Gastrocnemius medialis (tissue), 4 donors: ENCODE measurements around the gene NCBP2. TPM values are rescaled to one million over a fixed set of nuclear protein-coding genes. Genes with fewer than 3 reads are reported as not detected.

Source experiments
- ATAC-seq, 2 donors: fragments of 150-250 bp; one replicate each; pipeline ENCODE4 v1.9.1; 2016
- DNase-seq, 2 donors: peaks; one replicate each; pipeline ENCODE4 v3.0.0-alpha.2; 2019
- H3K27ac ChIP-seq, 4 donors: fragments of 200-600 bp; sonication (generic); 1 replicate in 1 of 4; 2 replicates in 3 of 4; pipeline ENCODE4 v1.5.1; 2016 to 2018; ENCODE audit warnings: mild to moderate bottlenecking in 2 of 4, moderate library complexity in 1 of 4
- H3K27me3 ChIP-seq, 3 donors: fragments of 200-600 bp; sonication (generic) in 2 of 3; 1 replicate in 1 of 3; 2 replicates in 2 of 3; pipeline versions ENCODE4 v1.5.1 to v1.6.0; 2016 to 2019; ENCODE audit warnings: mild to moderate bottlenecking in 1 of 3, moderate library complexity in 1 of 3
- H3K36me3 ChIP-seq, 2 donors: fragments of 200-600 bp; sonication (generic) in 1 of 2; one replicate each; pipeline ENCODE4 v1.5.1; 2017 to 2018
- H3K4me1 ChIP-seq, 2 donors: fragments of 200-600 bp; sonication (generic) in 1 of 2; one replicate each; pipeline ENCODE4 v1.5.1; 2016 to 2017; ENCODE audit warnings: mild to moderate bottlenecking in 2 of 2
- H3K4me3 ChIP-seq, 4 donors: fragments of 200-600 bp; sonication (generic) in 3 of 4; 1 replicate in 1 of 4; 2 replicates in 3 of 4; pipeline ENCODE4 v1.5.1; 2016 to 2019; ENCODE audit warnings: mild to moderate bottlenecking in 2 of 4
- H3K9me3 ChIP-seq, 3 donors: fragments of 200-600 bp; sonication (generic) in 2 of 3; 1 replicate in 1 of 3; 2 replicates in 2 of 3; pipeline ENCODE4 v1.5.1; 2016 to 2019
- POLR2A ChIP-seq, 2 donors: fragments of 450-650 bp; IDR thresholded peaks; one replicate each; pipeline ENCODE4 v1.6.1; 2017; ENCODE audit warnings: antibody characterized with exemption in 2 of 2, mild to moderate bottlenecking in 2 of 2, moderate library complexity in 2 of 2
- in situ Hi-C, 4 donors: fragments of 200-750 bp; cut with MboI; loops; one replicate each; pipeline versions ENCODE4 v1.15.0 to v1.8.0; 2017; ENCODE audit warnings: low sequenced_read_pairs in 4 of 4
- intact Hi-C: fragments of 100-400 bp; cut with DNase I; formaldehyde crosslinking; loops from one replicate; pipeline ENCODE4 v1.15.1; 2023; ENCODE audit warnings: low total_unique reads
- total RNA-seq, 4 donors: library from RNA; depleted of rRNA; stranded (reverse); fragments of >200 nt; gene quantifications; one replicate each; pipeline versions ENCODE4 v1.1.0 to v1.2.3, GENCODE V29; 2016
- TF ChIP-seq, protein P1 (sequence below), 5 experiments: fragments of 450-650 bp in 3 of 5; fragments of 200-600 bp in 2 of 5; sonication (generic) in 2 of 5; IDR thresholded peaks in 4 of 5; conservative IDR thresholded peaks in 1 of 5; 1 replicate in 4 of 5; 2 replicates in 1 of 5; pipeline ENCODE4 v1.5.1; 2016 to 2019; ENCODE audit warnings: antibody characterized with exemption in 5 of 5, mild to moderate bottlenecking in 3 of 5, moderate library complexity in 3 of 5

The NCBP2 gene
- total RNA-seq, 4 donors from 2014 or later, result 23.4 to 29.9 (median 27.5) TPM

DNA sequence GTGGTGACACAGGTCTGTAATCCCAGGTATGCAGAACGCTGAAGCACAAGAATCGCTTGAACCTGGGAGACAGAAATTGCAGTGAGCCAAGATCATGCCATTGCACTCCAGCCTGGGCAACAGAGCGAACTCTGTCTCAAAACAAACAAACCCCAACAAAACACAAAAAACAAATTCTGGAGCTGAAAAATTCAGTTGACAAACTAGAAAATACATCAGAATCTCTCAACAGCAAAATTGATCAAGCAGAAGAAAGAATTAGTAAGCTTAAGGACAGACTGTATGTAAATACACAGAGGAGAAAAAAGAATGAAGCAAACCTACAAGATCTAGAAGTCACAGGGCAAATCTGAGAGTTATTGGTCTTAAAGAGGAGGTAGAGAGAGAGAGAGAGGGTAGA, 25.3 kb downstream of the NCBP2 start:
- ATAC-seq (no peak), DNase-seq (no peak)
- H3K27me3 ChIP-seq, result no peaks in the 10 kb centered on the region
- no peak overlapping the region for H3K4me3 ChIP-seq
- no peaks in the 10 kb centered on the region for H3K4me1 ChIP-seq
- no peak overlapping the region for H3K27ac ChIP-seq
- TF ChIP-seq, protein P1, sequence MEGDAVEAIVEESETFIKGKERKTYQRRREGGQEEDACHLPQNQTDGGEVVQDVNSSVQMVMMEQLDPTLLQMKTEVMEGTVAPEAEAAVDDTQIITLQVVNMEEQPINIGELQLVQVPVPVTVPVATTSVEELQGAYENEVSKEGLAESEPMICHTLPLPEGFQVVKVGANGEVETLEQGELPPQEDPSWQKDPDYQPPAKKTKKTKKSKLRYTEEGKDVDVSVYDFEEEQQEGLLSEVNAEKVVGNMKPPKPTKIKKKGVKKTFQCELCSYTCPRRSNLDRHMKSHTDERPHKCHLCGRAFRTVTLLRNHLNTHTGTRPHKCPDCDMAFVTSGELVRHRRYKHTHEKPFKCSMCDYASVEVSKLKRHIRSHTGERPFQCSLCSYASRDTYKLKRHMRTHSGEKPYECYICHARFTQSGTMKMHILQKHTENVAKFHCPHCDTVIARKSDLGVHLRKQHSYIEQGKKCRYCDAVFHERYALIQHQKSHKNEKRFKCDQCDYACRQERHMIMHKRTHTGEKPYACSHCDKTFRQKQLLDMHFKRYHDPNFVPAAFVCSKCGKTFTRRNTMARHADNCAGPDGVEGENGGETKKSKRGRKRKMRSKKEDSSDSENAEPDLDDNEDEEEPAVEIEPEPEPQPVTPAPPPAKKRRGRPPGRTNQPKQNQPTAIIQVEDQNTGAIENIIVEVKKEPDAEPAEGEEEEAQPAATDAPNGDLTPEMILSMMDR (IDR thresholded peaks at IDR 0.05 in 4 of 5, conservative IDR thresholded peaks at IDR 0.05 in 1 of 5), result no peak
- no peak for TF ChIP-seq POLR2A (IDR thresholded peaks at IDR 0.05)
- in situ Hi-C loops (no loop called here), intact Hi-C loops (no loop called here)
- peaks cover 0 to 20% of the 10 kb centered on the region in 2 donors for H3K36me3 ChIP-seq
- no peaks in the 10 kb centered on the region for H3K9me3 ChIP-seq

DNA sequence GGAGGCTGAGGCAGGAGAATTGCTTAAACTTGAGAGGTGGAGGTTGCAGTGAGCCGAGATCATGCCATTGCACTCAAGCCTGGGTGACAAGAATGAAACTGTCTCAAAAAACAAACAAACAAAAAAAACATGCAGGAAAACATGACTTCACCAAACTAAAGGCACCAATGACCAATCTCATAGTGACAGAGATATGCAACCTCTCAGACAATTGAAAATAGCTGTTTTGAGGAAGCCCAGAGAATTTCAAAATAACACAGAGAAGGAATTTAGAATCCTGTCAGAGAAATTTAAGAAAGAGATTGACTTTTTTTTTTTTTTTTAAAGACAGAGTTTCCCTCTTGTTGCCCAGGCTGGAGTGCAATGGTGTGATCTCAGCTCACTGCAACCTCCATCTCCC, 26.1 kb downstream of the NCBP2 start:
- intact Hi-C loops, result no loop called here
- in situ Hi-C loops, result no loop called here
- TF ChIP-seq, protein P1 (IDR thresholded peaks at IDR 0.05 in 4 of 5, conservative IDR thresholded peaks at IDR 0.05 in 1 of 5), result no peak
- no peak for TF ChIP-seq POLR2A (IDR thresholded peaks at IDR 0.05)
- no peak overlapping the region for H3K27ac ChIP-seq
- H3K27me3 ChIP-seq, result no peaks in the 10 kb centered on the region
- DNase-seq (no peak), ATAC-seq (no peak)
- no peaks in the 10 kb centered on the region for H3K4me1 ChIP-seq
- H3K36me3 ChIP-seq, result peaks cover 0 to 20% of the 10 kb centered on the region in 2 donors
- no peaks in the 10 kb centered on the region for H3K9me3 ChIP-seq
- H3K4me3 ChIP-seq, result no peak overlapping the region

DNA sequence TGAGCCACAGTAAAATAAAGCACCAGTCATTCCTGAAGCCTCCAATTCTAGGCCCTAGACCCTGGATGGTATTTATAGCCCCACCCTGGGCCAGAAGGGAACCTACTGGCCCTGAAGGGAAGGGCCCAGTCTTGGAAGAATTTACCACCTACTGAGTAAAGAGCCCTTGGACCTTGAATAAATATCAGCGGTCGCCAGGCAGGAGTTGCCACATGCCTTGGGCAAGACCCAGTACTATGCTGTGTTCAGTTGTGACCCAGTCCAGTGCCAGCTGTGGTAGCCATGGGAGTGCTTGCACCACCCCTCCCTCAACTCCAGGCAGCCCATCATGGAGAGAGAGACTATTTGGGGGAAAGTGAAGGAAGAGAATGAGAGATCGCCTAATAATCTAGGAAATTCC, 27.0 kb downstream of the NCBP2 start:
- DNase-seq (no peak), ATAC-seq (no peak)
- intact Hi-C loops, result no loop called here
- in situ Hi-C loops, result no loop called here
- Histone ChIP-seq H3K4me3 (no peak overlapping the region), H3K27me3 (no peaks in the 10 kb centered on the region), H3K9me3 (no peaks in the 10 kb centered on the region), H3K27ac (no peak overlapping the region), H3K36me3 (peaks cover 0 to 20% of the 10 kb centered on the region in 2 donors), H3K4me1 (no peaks in the 10 kb centered on the region)
- TF ChIP-seq POLR2A (IDR thresholded peaks at IDR 0.05), result no peak
- TF ChIP-seq, protein P1 (IDR thresholded peaks at IDR 0.05 in 4 of 5, conservative IDR thresholded peaks at IDR 0.05 in 1 of 5), result no peak

DNA sequence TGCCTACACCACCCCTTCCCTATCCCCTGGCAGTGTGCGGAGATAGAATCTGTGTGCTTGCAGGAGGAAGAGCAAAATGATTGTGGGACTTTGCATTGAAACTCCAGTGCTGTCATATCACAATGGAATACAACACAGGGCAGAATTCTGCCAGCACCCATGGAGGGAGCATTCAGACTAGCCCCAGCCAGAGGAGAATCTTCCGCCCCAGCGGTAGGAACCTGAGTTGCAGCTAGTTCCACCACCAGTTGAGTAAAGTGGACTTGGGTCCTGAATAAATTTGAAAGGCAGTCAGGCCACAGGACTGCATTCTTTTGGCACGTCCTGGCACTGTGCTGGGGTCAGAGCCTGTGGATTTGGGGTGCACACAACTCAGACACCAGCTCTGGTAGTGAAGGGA, 27.5 kb downstream of the NCBP2 start:
- TF ChIP-seq, protein P1 (IDR thresholded peaks at IDR 0.05 in 4 of 5, conservative IDR thresholded peaks at IDR 0.05 in 1 of 5), result no peak
- TF ChIP-seq POLR2A (IDR thresholded peaks at IDR 0.05), result no peak
- ATAC-seq (no peak), DNase-seq (no peak)
- H3K36me3 ChIP-seq, result peaks cover 0 to 20% of the 10 kb centered on the region in 2 donors
- in situ Hi-C loops, result no loop called here
- intact Hi-C loops, result no loop called here
- no peaks in the 10 kb centered on the region for H3K9me3 ChIP-seq
- H3K4me1 ChIP-seq, result no peaks in the 10 kb centered on the region
- H3K4me3 ChIP-seq, result no peak overlapping the region
- no peaks in the 10 kb centered on the region for H3K27me3 ChIP-seq
- no peak overlapping the region for H3K27ac ChIP-seq

DNA sequence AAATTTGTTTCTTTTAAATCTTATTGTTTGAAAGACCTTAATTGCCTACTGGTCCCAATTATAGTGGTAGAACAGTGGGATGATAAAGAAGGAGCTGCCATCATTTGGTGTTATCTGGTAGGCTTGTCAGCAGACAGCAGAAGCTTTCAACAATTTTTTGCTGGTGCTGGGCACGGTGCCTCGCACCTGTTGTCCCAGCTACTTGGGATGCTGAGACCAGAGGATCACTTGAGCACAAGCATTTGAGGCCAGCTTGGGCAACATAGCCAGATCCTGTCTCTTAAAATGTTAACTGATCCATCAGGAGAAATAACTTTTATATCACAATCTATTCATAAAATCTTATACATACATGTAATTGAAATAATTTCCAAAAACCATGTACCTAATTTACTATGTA, 38.6 kb downstream of the NCBP2 start:
- ATAC-seq (peak; percentile 58 to 71), DNase-seq (peak; percentile 18 to 63)
- in situ Hi-C loops, result no loop called here
- TF ChIP-seq, protein P1 (IDR thresholded peaks at IDR 0.05 in 4 of 5, conservative IDR thresholded peaks at IDR 0.05 in 1 of 5), result no peak
- TF ChIP-seq POLR2A (IDR thresholded peaks at IDR 0.05), result no peak
- Histone ChIP-seq H3K9me3 (no peaks in the 10 kb centered on the region), H3K4me3 (no peak overlapping the region), H3K27ac (peak overlapping the region in 2 of 4 donors; percentile 26 to 56), H3K36me3 (peaks cover 0 to 78% of the 10 kb centered on the region in 2 donors), H3K27me3 (no peaks in the 10 kb centered on the region), H3K4me1 (peaks cover 0 to 6% of the 10 kb centered on the region in 2 donors)
- intact Hi-C loops, result no loop called here
